IPS-18a (cell line): ENCODE measurements around the gene CADM1.

ENCODE experiments used
- H3K27ac ChIP-seq: one replicate; pipeline ENCODE4 v1.5.1; 2013; ENCODE audit warnings: low read length
- H3K27me3 ChIP-seq: one replicate; pipeline ENCODE4 v1.6.1; 2013; ENCODE audit warnings: mild to moderate bottlenecking, low read length; ENCODE audit not compliant: control insufficient read depth, insufficient read depth
- H3K36me3 ChIP-seq: one replicate; pipeline ENCODE4 v1.6.1; 2013; ENCODE audit warnings: low read depth, low read length; ENCODE audit not compliant: control insufficient read depth
- H3K4me1 ChIP-seq: one replicate; pipeline ENCODE4 v1.6.1; 2013; ENCODE audit warnings: low read depth, low read length; ENCODE audit not compliant: control insufficient read depth
- H3K4me3 ChIP-seq: one replicate; pipeline ENCODE4 v1.5.1; 2013; ENCODE audit warnings: low read length
- H3K9ac ChIP-seq: one replicate; pipeline ENCODE4 v1.6.1; 2013; ENCODE audit warnings: mild to moderate bottlenecking, low read length, moderate library complexity
- H3K9me3 ChIP-seq: one replicate; pipeline ENCODE4 v1.6.1; 2013; ENCODE audit warnings: low read depth, low read length; ENCODE audit not compliant: control insufficient read depth

The CADM1 gene

GRCh38 chr11:115244296-115244695 lies 259.9 kb downstream of the CADM1 start:
- Histone ChIP-seq H3K27me3 (no peaks in the 10 kb centered on the region), H3K9me3 (no peaks in the 10 kb centered on the region), H3K4me3 (no peak overlapping the region), H3K36me3 (no peaks in the 10 kb centered on the region), H3K4me1 (no peaks in the 10 kb centered on the region), H3K9ac (no peak overlapping the region), H3K27ac (no peak overlapping the region)

- Histone ChIP-seq H3K4me1 (no peaks in the 10 kb centered on the region), H3K9me3 (no peaks in the 10 kb centered on the region), H3K27me3 (no peaks in the 10 kb centered on the region), H3K4me3 (no peak overlapping the region), H3K9ac (no peak overlapping the region), H3K27ac (no peak overlapping the region), H3K36me3 (no peaks in the 10 kb centered on the region)
Observed at GRCh38 chr11:115242982-115243381, 261.2 kb downstream of the CADM1 start.

- Histone ChIP-seq H3K36me3 (no peaks in the 10 kb centered on the region), H3K4me3 (no peak overlapping the region)
Observed at GRCh38 chr11:115241899-115242298, 262.3 kb downstream of the CADM1 start.

GRCh38 chr11:115238791-115239190 lies 265.4 kb downstream of the CADM1 start:
- Histone ChIP-seq H3K27ac (no peak overlapping the region), H3K4me3 (no peak overlapping the region), H3K9me3 (no peaks in the 10 kb centered on the region), H3K9ac (no peak overlapping the region), H3K4me1 (no peaks in the 10 kb centered on the region), H3K27me3 (no peaks in the 10 kb centered on the region), H3K36me3 (no peaks in the 10 kb centered on the region)

More at GRCh38 chr11:115241899-115242298, 262.3 kb downstream of the CADM1 start:
- Histone ChIP-seq H3K9ac (no peak overlapping the region), H3K4me1 (no peaks in the 10 kb centered on the region), H3K27ac (no peak overlapping the region), H3K9me3 (no peaks in the 10 kb centered on the region), H3K27me3 (no peaks in the 10 kb centered on the region)

- no peaks in the 10 kb centered on the region for H3K4me1 ChIP-seq
- no peaks in the 10 kb centered on the region for H3K27me3 ChIP-seq
- no peaks in the 10 kb centered on the region for H3K9me3 ChIP-seq
- no peak overlapping the region for H3K27ac ChIP-seq
- H3K9ac ChIP-seq = no peak overlapping the region
- no peaks in the 10 kb centered on the region for H3K36me3 ChIP-seq
- H3K4me3 ChIP-seq = no peak overlapping the region
Observed at GRCh38 chr11:115238086-115238485, 266.1 kb downstream of the CADM1 start.

GRCh38 chr11:115237578-115237977 lies 266.6 kb downstream of the CADM1 start:
- H3K4me1 ChIP-seq = no peaks in the 10 kb centered on the region
- H3K27ac ChIP-seq = no peak overlapping the region
- no peaks in the 10 kb centered on the region for H3K36me3 ChIP-seq
- no peaks in the 10 kb centered on the region for H3K9me3 ChIP-seq
- no peak overlapping the region for H3K4me3 ChIP-seq
- no peak overlapping the region for H3K9ac ChIP-seq
- no peaks in the 10 kb centered on the region for H3K27me3 ChIP-seq

GRCh38 chr11:115234794-115235193 lies 269.4 kb downstream of the CADM1 start:
- no peak overlapping the region for H3K27ac ChIP-seq
- H3K4me1 ChIP-seq = no peaks in the 10 kb centered on the region
- no peaks in the 10 kb centered on the region for H3K36me3 ChIP-seq
- H3K27me3 ChIP-seq = no peaks in the 10 kb centered on the region
- H3K4me3 ChIP-seq = no peak overlapping the region
- no peak overlapping the region for H3K9ac ChIP-seq
- no peaks in the 10 kb centered on the region for H3K9me3 ChIP-seq

GRCh38 chr11:115226556-115226955 lies 277.7 kb downstream of the CADM1 start:
- H3K36me3 ChIP-seq = no peaks in the 10 kb centered on the region

GRCh38 chr11:115224551-115224950 lies 279.7 kb downstream of the CADM1 start:
- H3K4me1 ChIP-seq = peaks cover 34% of the 10 kb centered on the region
- no peak overlapping the region for H3K4me3 ChIP-seq
- no peak overlapping the region for H3K9ac ChIP-seq
- H3K27ac ChIP-seq = no peak overlapping the region
- H3K9me3 ChIP-seq = no peaks in the 10 kb centered on the region
- H3K36me3 ChIP-seq = no peaks in the 10 kb centered on the region
- H3K27me3 ChIP-seq = no peaks in the 10 kb centered on the region

More at GRCh38 chr11:115226556-115226955, 277.7 kb downstream of the CADM1 start:
- Histone ChIP-seq H3K27ac (peak overlapping the region; percentile 63), H3K9me3 (no peaks in the 10 kb centered on the region), H3K4me3 (no peak overlapping the region), H3K9ac (peak overlapping the region; percentile 5), H3K27me3 (no peaks in the 10 kb centered on the region), H3K4me1 (peaks cover 32% of the 10 kb centered on the region)

GRCh38 chr11:115222863-115223530 lies 281.2 kb downstream of the CADM1 start:
- Histone ChIP-seq H3K27me3 (no peaks in the 10 kb centered on the region), H3K27ac (no peak overlapping the region), H3K9ac (no peak overlapping the region), H3K4me3 (no peak overlapping the region), H3K4me1 (peaks cover 34% of the 10 kb centered on the region), H3K9me3 (no peaks in the 10 kb centered on the region), H3K36me3 (no peaks in the 10 kb centered on the region)

- Histone ChIP-seq H3K9ac (no peak overlapping the region), H3K27me3 (no peaks in the 10 kb centered on the region), H3K36me3 (no peaks in the 10 kb centered on the region), H3K4me3 (no peak overlapping the region), H3K4me1 (peaks cover 29% of the 10 kb centered on the region), H3K27ac (no peak overlapping the region), H3K9me3 (no peaks in the 10 kb centered on the region)
Observed at GRCh38 chr11:115222218-115222862, 281.9 kb downstream of the CADM1 start.
